Measurements from ENCODE around the gene PNMT.
"Not testable (repeated sequence)": the region's sequence is repeated elsewhere in the genome, so short reads cannot be mapped to it uniquely, and the experiment has no call there.

The PNMT gene

GRCh38 chr17:39706921-39707337 lies 38.7 kb downstream of the PNMT start:
- H3K9ac ChIP-seq (ENCODE audit: low read depth in 1 of 2, low read length in 2 of 2): peak overlapping the region; percentile 33 to 41
- H3K36me3 ChIP-seq (ENCODE audit: control insufficient read depth in 1 of 2, insufficient read depth in 2 of 2, low read length in 2 of 2): peaks cover 31 to 47% of the 10 kb centered on the region in 2 donors
- H3K9me3 ChIP-seq (ENCODE audit: control insufficient read depth in 1 of 2, low read length in 2 of 2): no peaks in the 10 kb centered on the region
- no peaks in the 10 kb centered on the region for H3K27me3 ChIP-seq (ENCODE audit: control insufficient read depth in 1 of 2, insufficient read depth in 2 of 2, low read length in 2 of 2)
- H3K4me1 ChIP-seq (ENCODE audit: control insufficient read depth in 1 of 2, insufficient read depth in 2 of 2, low read length in 2 of 2): peaks cover 52 to 55% of the 10 kb centered on the region in 2 donors
- peak overlapping the region in 1 of 2 donors; percentile 50 for H3K4me3 ChIP-seq (ENCODE audit: low read depth in 1 of 2, low read length in 2 of 2)
- peak overlapping the region; percentile 70 for H3K27ac ChIP-seq (ENCODE audit: low read depth, low read length)

- Histone ChIP-seq H3K9ac (ENCODE audit: low read depth in 1 of 2, low read length in 2 of 2) (no peak overlapping the region), H3K4me3 (ENCODE audit: low read depth in 1 of 2, low read length in 2 of 2) (no peak overlapping the region), H3K9me3 (ENCODE audit: control insufficient read depth in 1 of 2, low read length in 2 of 2) (no peaks in the 10 kb centered on the region), H3K27me3 (ENCODE audit: control insufficient read depth in 1 of 2, insufficient read depth in 2 of 2, low read length in 2 of 2) (no peaks in the 10 kb centered on the region), H3K27ac (ENCODE audit: low read depth, low read length) (no peak overlapping the region), H3K36me3 (ENCODE audit: control insufficient read depth in 1 of 2, insufficient read depth in 2 of 2, low read length in 2 of 2) (peaks cover 38 to 65% of the 10 kb centered on the region in 2 donors), H3K4me1 (ENCODE audit: control insufficient read depth in 1 of 2, insufficient read depth in 2 of 2, low read length in 2 of 2) (peaks cover 29 to 31% of the 10 kb centered on the region in 2 donors)
Measured at GRCh38 chr17:39709319-39709997, 41.2 kb downstream of the PNMT start.

GRCh38 chr17:39709998-39710964 lies 42.0 kb downstream of the PNMT start:
- Histone ChIP-seq H3K27me3 (ENCODE audit: control insufficient read depth in 1 of 2, insufficient read depth in 2 of 2, low read length in 2 of 2) (no peaks in the 10 kb centered on the region), H3K9me3 (ENCODE audit: control insufficient read depth in 1 of 2, low read length in 2 of 2) (no peaks in the 10 kb centered on the region), H3K9ac (ENCODE audit: low read depth in 1 of 2, low read length in 2 of 2) (no peak overlapping the region), H3K36me3 (ENCODE audit: control insufficient read depth in 1 of 2, insufficient read depth in 2 of 2, low read length in 2 of 2) (peaks cover 41 to 70% of the 10 kb centered on the region in 2 donors), H3K27ac (ENCODE audit: low read depth, low read length) (no peak overlapping the region), H3K4me3 (ENCODE audit: low read depth in 1 of 2, low read length in 2 of 2) (no peak overlapping the region), H3K4me1 (ENCODE audit: control insufficient read depth in 1 of 2, insufficient read depth in 2 of 2, low read length in 2 of 2) (peaks cover 21 to 23% of the 10 kb centered on the region in 2 donors)

GRCh38 chr17:39711071-39711470 lies 42.8 kb downstream of the PNMT start:
- H3K4me1 ChIP-seq (ENCODE audit: control insufficient read depth in 1 of 2, insufficient read depth in 2 of 2, low read length in 2 of 2): peaks cover 17 to 19% of the 10 kb centered on the region in 2 donors
- not testable (repeated sequence) for H3K27me3 ChIP-seq (ENCODE audit: control insufficient read depth in 1 of 2, insufficient read depth in 2 of 2, low read length in 2 of 2); H3K9ac ChIP-seq (ENCODE audit: low read depth in 1 of 2, low read length in 2 of 2); H3K27ac ChIP-seq (ENCODE audit: low read depth, low read length); H3K4me3 ChIP-seq (ENCODE audit: low read depth in 1 of 2, low read length in 2 of 2); H3K9me3 ChIP-seq (ENCODE audit: control insufficient read depth in 1 of 2, low read length in 2 of 2)
- peaks cover 49 to 78% of the 10 kb centered on the region in 2 donors for H3K36me3 ChIP-seq (ENCODE audit: control insufficient read depth in 1 of 2, insufficient read depth in 2 of 2, low read length in 2 of 2)

- no peaks in the 10 kb centered on the region for H3K9me3 ChIP-seq (ENCODE audit: control insufficient read depth in 1 of 2, low read length in 2 of 2)
- peaks cover 53 to 85% of the 10 kb centered on the region in 2 donors for H3K36me3 ChIP-seq (ENCODE audit: control insufficient read depth in 1 of 2, insufficient read depth in 2 of 2, low read length in 2 of 2)
- H3K9ac ChIP-seq (ENCODE audit: low read depth in 1 of 2, low read length in 2 of 2): no peak overlapping the region
- H3K27ac ChIP-seq (ENCODE audit: low read depth, low read length): no peak overlapping the region
- H3K4me1 ChIP-seq (ENCODE audit: control insufficient read depth in 1 of 2, insufficient read depth in 2 of 2, low read length in 2 of 2): peaks cover 11 to 18% of the 10 kb centered on the region in 2 donors
- no peaks in the 10 kb centered on the region for H3K27me3 ChIP-seq (ENCODE audit: control insufficient read depth in 1 of 2, insufficient read depth in 2 of 2, low read length in 2 of 2)
- H3K4me3 ChIP-seq (ENCODE audit: low read depth in 1 of 2, low read length in 2 of 2): no peak overlapping the region
Measured at GRCh38 chr17:39711851-39712250, 43.6 kb downstream of the PNMT start.

GRCh38 chr17:39714234-39714633 lies 46.0 kb downstream of the PNMT start:
- H3K36me3 ChIP-seq (ENCODE audit: control insufficient read depth in 1 of 2, insufficient read depth in 2 of 2, low read length in 2 of 2): peaks cover 39 to 80% of the 10 kb centered on the region in 2 donors

GRCh38 chr17:39715375-39716072 lies 47.3 kb downstream of the PNMT start:
- peaks cover 5 to 11% of the 10 kb centered on the region in 2 donors for H3K4me1 ChIP-seq (ENCODE audit: control insufficient read depth in 1 of 2, insufficient read depth in 2 of 2, low read length in 2 of 2)
- no peak overlapping the region for H3K9ac ChIP-seq (ENCODE audit: low read depth in 1 of 2, low read length in 2 of 2)
- H3K4me3 ChIP-seq (ENCODE audit: low read depth in 1 of 2, low read length in 2 of 2): no peak overlapping the region
- H3K27ac ChIP-seq (ENCODE audit: low read depth, low read length): no peak overlapping the region
- peaks cover 42 to 80% of the 10 kb centered on the region in 2 donors for H3K36me3 ChIP-seq (ENCODE audit: control insufficient read depth in 1 of 2, insufficient read depth in 2 of 2, low read length in 2 of 2)
- no peaks in the 10 kb centered on the region for H3K27me3 ChIP-seq (ENCODE audit: control insufficient read depth in 1 of 2, insufficient read depth in 2 of 2, low read length in 2 of 2)
- H3K9me3 ChIP-seq (ENCODE audit: control insufficient read depth in 1 of 2, low read length in 2 of 2): no peaks in the 10 kb centered on the region

More at GRCh38 chr17:39714234-39714633, 46.0 kb downstream of the PNMT start:
- Histone ChIP-seq H3K4me3 (ENCODE audit: low read depth in 1 of 2, low read length in 2 of 2) (no peak overlapping the region), H3K4me1 (ENCODE audit: control insufficient read depth in 1 of 2, insufficient read depth in 2 of 2, low read length in 2 of 2) (peaks cover 5 to 11% of the 10 kb centered on the region in 2 donors), H3K9ac (ENCODE audit: low read depth in 1 of 2, low read length in 2 of 2) (no peak overlapping the region), H3K9me3 (ENCODE audit: control insufficient read depth in 1 of 2, low read length in 2 of 2) (no peaks in the 10 kb centered on the region), H3K27ac (ENCODE audit: low read depth, low read length) (no peak overlapping the region), H3K27me3 (ENCODE audit: control insufficient read depth in 1 of 2, insufficient read depth in 2 of 2, low read length in 2 of 2) (no peaks in the 10 kb centered on the region)

- no peaks in the 10 kb centered on the region for H3K27me3 ChIP-seq (ENCODE audit: control insufficient read depth in 1 of 2, insufficient read depth in 2 of 2, low read length in 2 of 2)
- no peaks in the 10 kb centered on the region for H3K9me3 ChIP-seq (ENCODE audit: control insufficient read depth in 1 of 2, low read length in 2 of 2)
- H3K9ac ChIP-seq (ENCODE audit: low read depth in 1 of 2, low read length in 2 of 2): no peak overlapping the region
- peak overlapping the region; percentile 10 for H3K27ac ChIP-seq (ENCODE audit: low read depth, low read length)
- peaks cover 41 to 75% of the 10 kb centered on the region in 2 donors for H3K36me3 ChIP-seq (ENCODE audit: control insufficient read depth in 1 of 2, insufficient read depth in 2 of 2, low read length in 2 of 2)
- no peak overlapping the region for H3K4me3 ChIP-seq (ENCODE audit: low read depth in 1 of 2, low read length in 2 of 2)
- peaks cover 5 to 11% of the 10 kb centered on the region in 2 donors for H3K4me1 ChIP-seq (ENCODE audit: control insufficient read depth in 1 of 2, insufficient read depth in 2 of 2, low read length in 2 of 2)
Measured at GRCh38 chr17:39716073-39716818, 48.0 kb downstream of the PNMT start.

- Histone ChIP-seq H3K27me3 (ENCODE audit: control insufficient read depth in 1 of 2, insufficient read depth in 2 of 2, low read length in 2 of 2) (no peaks in the 10 kb centered on the region), H3K27ac (ENCODE audit: low read depth, low read length) (peak overlapping the region; percentile 10), H3K36me3 (ENCODE audit: control insufficient read depth in 1 of 2, insufficient read depth in 2 of 2, low read length in 2 of 2) (peaks cover 38 to 70% of the 10 kb centered on the region in 2 donors), H3K4me1 (ENCODE audit: control insufficient read depth in 1 of 2, insufficient read depth in 2 of 2, low read length in 2 of 2) (peaks cover 5 to 11% of the 10 kb centered on the region in 2 donors), H3K4me3 (ENCODE audit: low read depth in 1 of 2, low read length in 2 of 2) (no peak overlapping the region), H3K9ac (ENCODE audit: low read depth in 1 of 2, low read length in 2 of 2) (peak overlapping the region in 1 of 2 donors; percentile 18), H3K9me3 (ENCODE audit: control insufficient read depth in 1 of 2, low read length in 2 of 2) (no peaks in the 10 kb centered on the region)
Measured at GRCh38 chr17:39716879-39717536, 48.8 kb downstream of the PNMT start.
